HG03045 (cell line): ENCODE data around the gene NPC1.
A peak's percentile ranks its signal among the peaks of the same experiment; 100 is the strongest.
"Not testable (repeated sequence)": the region's sequence is repeated elsewhere in the genome, so short reads cannot be mapped to it uniquely, and the experiment has no call there.

Experiments used
- ATAC-seq: cut with Tn5 transposase; IDR thresholded peaks from one replicate; pipeline ENCODE4 v1.9.1; 2021; ENCODE audit warnings: mild to moderate bottlenecking, moderate library complexity; ENCODE audit not compliant: unreplicated experiment

The NPC1 gene

DNA sequence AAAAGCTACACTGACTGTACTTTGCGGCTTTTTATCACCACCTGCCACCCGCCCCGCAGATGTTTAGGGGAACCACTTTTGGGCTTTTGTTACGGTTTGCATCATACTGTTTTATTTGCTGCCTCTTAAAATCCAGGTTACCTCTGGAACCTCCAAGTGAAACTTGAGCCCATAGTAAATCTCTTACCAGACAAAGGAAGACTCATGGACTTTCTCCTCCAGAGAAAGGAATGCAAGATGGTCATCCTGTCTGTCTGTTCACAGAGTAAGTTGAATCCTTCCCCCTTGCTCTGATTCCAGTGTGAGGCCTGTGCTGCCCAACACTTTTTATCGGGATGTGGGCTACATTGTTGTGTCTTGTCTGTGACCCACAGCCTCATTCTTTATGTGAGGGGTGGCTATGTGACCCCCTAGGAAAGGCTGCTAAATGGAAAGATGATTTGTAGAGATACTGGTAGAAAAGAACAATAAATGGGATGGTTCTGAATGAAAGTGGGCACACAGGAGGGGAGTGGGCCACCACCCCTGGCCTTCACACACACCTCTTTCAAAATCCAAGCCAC is 59.7 kb downstream of the NPC1 start:
- no peak for ATAC-seq

- no peak for ATAC-seq
Measured at GRCh38 chr18:23524213-23524707, 62.0 kb downstream of the NPC1 start.

DNA sequence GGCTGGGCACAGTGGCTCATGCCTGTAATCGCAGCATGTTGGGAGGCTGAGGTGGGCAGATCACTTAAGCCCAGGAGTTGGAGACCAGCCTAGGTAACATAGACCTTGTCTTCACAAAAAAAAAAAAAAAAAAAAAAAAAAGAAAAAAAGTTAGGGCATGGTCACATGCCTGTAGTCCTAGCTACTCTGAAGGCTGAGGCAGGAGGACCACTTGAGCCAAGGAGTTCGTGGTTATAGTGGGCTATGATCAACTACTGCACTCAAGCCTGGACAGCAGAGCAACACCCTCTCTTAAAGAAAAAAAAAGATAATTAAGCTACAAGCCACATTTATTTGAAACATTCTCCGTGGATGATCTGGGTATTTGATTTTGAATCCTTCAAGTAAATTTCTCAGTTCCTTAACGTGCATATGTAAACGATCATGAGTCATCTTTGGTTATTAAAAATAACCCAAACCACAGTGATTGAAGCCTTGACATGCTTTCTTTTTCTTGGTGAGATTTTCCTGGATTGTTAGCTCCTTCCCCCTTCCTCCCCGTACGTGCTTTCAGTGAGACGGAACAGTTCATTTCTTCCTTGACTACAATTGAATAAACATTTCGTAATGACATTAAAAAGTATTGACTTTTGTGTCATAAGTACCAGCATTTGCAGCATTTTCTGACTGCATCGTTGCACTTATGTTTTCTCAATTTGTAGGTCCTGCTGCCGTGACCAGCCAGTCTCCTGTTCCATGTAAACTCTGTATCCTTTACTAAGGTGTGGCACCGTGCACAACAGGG is 62.7 kb downstream of the NPC1 start:
- ATAC-seq, result no peak

- no peak for ATAC-seq
Measured at GRCh38 chr18:23521907-23522306, 64.4 kb downstream of the NPC1 start.

DNA sequence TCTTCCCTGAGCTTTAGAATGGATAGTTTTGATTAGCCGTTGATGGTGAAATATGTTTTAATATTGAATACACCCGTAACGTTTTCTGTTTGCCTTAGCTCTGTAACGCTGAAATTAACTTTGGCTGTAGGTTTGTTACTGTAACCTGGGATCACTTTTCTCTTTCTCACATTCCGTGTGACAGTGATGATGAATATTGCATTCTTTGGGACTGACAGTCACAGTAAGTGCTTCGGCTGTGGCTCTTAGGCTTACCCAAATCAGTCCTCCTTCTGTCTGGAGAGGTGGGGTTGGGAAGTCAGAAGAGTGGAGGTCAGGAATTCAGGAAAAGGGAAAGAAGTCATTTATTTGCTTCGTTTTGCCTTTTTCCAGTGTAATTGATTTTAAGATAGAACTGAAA is 65.0 kb downstream of the NPC1 start:
- no peak for ATAC-seq

DNA sequence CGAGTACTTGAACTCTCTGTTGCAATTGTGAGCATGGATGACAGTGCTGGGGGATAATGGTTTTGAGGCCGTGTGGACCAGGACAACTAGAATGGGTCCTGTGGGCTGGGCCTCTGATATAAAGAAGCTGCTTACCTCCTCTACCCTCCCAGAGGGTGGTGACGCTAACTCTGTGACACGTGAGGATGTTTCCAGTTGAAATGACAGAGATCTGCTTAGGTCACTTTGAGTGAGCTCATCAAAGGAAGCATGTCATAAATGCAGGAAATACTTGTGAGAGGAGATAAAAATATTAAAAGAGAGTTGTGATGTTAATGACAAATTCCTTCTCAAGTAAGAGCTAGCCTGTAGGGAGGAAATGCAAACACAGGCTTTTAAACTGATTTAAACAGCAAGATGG is 66.6 kb downstream of the NPC1 start:
- ATAC-seq, result no peak

DNA sequence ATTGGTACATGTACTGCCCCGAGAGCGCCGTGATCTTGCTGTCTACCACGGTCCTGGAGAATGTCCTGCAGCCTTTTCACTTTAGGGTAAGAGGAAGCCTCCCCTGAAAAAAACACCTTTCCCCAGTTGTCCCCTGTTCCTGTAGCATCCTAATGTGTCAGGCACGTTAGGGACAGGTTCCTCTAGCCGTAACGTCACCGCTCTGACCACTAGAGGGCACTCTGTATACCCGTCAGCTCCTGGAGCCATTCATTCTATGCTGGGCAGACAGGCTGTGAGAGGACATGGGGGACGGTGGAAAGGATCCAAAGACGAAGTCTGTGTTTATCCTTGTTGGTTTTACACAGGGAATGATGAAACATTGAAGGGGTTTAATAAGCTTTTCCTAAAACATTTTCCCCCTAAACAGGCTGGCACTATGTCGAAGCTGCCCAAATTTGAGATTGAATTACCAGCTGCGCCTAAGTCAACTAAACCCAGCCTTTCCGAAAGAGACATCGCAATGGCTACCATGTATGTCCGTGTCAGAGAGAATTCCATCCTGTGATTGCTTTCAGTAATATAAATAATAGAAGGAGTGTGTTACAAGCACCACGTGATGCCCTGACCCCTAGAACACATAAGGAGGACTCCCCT is 70.3 kb downstream of the NPC1 start:
- ATAC-seq, result peak; percentile 68

GRCh38 chr18:23512641-23513040 is 73.7 kb downstream of the NPC1 start:
- no peak for ATAC-seq

GRCh38 chr18:23512216-23512615 is 74.1 kb downstream of the NPC1 start:
- ATAC-seq, result not testable (repeated sequence)

DNA sequence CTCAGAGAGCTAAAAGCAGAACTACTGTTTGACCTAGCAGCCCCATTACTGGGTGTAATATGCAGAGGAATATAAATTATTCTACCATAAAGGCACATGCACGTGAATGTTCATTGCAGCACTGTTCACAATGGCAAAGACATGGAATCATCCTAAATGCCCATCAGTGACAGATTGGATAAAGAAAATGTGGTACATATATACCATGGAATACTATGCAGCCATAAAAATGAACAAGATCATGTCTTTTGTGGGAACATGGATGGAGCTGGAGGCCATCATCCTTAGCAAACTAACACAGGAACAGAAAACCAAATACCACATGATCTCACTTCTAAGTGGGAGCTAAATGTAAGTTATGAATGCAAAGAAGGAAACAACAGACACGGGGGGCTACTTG is 75.4 kb downstream of the NPC1 start:
- ATAC-seq, result not testable (repeated sequence)

GRCh38 chr18:23506393-23506792 is 79.9 kb downstream of the NPC1 start:
- no peak for ATAC-seq

- peak; percentile 41 for ATAC-seq
Measured at GRCh38 chr18:23504720-23505119, 81.6 kb downstream of the NPC1 start.

DNA sequence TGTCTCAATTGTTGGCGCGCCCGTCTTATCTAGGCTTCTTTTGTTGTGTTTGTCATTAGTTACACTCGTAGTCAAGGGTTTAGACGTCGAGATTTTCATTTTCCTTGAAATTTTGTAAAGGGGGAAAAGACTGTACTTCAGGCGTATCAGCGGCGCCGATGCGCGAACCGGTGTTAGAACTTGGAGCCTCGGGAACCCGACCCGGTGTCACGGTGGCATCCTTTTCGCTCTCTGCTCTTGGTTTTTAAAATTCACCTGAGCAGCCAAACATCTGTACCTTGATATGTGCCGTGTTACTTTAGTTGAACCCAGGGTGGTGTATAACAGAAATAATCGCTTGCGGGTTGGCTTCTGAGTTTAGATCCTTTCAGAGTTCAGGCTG is 82.4 kb downstream of the NPC1 start:
- ATAC-seq, result no peak

DNA sequence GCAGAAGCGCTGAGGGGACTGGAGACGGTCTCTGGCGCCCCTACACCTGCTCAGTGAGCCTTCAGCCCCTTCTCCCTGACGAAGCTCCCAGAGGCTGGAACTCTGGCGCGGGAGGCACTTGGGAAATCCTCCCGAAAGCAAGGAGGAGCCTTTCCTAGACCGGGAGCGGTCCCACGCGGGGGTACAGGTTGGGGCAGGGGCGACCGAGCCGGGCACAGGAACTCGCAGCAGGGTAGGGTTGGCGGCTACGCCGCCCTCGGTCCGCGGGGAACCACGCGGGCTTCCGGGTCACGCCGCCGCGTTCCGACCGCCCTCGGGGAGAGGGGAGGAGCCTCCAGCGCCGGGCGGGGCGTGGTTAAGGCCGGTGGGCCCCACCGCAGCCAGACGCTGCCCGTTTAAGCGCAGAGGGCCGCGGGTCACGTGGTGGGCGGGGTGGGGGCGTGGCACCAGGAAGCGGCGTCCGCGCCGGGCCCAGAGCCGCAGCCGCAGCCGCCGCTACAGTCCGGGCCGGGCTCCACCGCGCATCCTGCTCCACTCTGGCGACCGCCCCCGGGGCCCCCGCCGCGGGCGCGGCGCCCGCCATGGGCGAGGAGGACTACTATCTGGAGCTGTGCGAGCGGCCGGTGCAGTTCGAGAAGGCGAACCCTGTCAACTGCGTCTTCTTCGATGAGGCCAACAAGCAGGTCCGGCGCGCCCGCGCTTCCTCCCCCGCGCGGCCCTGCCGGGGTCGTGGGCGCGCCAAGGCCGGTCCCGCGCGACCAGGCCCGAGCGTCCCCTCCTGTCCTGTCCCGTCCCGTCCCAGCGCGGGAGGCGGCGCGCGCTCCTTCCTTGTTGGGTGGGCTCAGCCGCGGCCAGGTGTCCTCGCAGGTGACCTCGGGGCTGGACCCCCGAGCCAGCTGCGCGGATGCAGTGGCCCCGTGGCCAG is 83.0 kb downstream of the NPC1 start, which contains the start of gene RMC1:
RMC1 (plus strand) TSS at position 474 of the 925 bp plus-strand sequence; CDS start at position 582, 108 bp downstream.
- ATAC-seq, result peak; percentile 83

GRCh38 chr18:23502516-23503037 is 83.7 kb downstream of the NPC1 start:
- no peak for ATAC-seq

GRCh38 chr18:23501626-23502025 is 84.7 kb downstream of the NPC1 start:
- ATAC-seq, result no peak

- no peak for ATAC-seq
Measured at GRCh38 chr18:23499291-23499781, 87.0 kb downstream of the NPC1 start.

- ATAC-seq, result no peak
Measured at GRCh38 chr18:23498877-23499276, 87.4 kb downstream of the NPC1 start.

GRCh38 chr18:23498117-23498516 is 88.2 kb downstream of the NPC1 start:
- no peak for ATAC-seq

DNA sequence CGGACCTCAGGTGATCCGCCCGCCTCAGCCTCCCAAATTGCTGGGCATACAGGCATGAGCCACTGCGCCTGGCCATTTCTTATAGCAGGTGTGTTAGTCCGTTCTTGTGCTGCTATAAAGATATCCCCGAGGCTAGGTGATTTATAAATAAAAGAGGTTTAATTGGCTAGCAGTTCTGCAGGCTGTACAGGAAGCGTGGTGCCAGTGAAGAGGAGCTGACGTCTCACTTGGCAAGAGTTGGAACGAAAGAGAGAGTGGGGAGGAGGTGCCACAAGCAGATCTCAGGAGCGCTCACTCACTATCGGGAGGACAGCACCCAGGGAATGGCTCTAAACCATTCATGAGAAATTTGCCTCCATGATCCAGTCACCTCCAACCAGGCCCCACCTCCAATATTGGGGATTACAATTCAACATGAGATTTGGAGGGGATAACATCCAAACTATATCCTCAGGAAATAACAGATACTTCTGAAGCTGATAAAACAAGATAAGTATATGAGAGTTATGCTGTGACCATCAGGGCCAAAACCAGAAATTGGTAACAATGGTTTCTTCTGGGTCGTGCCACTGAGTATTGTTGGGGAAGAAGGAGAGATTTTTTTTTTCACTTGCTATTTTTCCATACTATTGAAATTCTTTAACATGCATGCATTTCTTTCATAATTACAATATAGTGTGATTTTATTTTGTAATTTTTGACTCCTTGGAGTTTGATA is 90.4 kb downstream of the NPC1 start:
- no peak for ATAC-seq
